GM12878 (cell line): ENCODE results near the gene FAM118A.
"Not testable (repeated sequence)": the region's sequence is repeated elsewhere in the genome, so short reads cannot be mapped to it uniquely, and the experiment has no call there.

Experiments
- CREM ChIP-seq: IDR thresholded peaks from 2 replicates; pipeline ENCODE4 v1.6.1; 2014; ENCODE audit warnings: antibody characterized with exemption, low read depth
- CUX1 ChIP-seq: IDR thresholded peaks from 2 replicates; pipeline ENCODE4 v1.6.1; 2012; ENCODE audit warnings: improper control_type of control experiment, low read depth, low read length; ENCODE audit not compliant: insufficient replicate concordance
- DPF2 ChIP-seq: fragments of 450-650 bp; IDR thresholded peaks from 2 replicates; pipeline ENCODE4 v1.6.1; 2017; ENCODE audit warnings: mild to moderate bottlenecking
- EZH2 ChIP-seq: IDR thresholded peaks from 2 replicates; pipeline ENCODE4 v1.6.1; 2012; ENCODE audit warnings: low read depth, mild to moderate bottlenecking, control low read depth, inconsistent platforms, low read length, borderline replicate concordance; ENCODE audit not compliant: control insufficient read depth
- NFYB ChIP-seq: IDR thresholded peaks from 2 replicates; pipeline ENCODE4 v1.6.1; 2011; ENCODE audit warnings: low read depth, mild to moderate bottlenecking, low read length, improper control_type of control experiment, moderate library complexity; ENCODE audit not compliant: insufficient read depth
- POLR2A ChIP-seq: IDR thresholded peaks from 2 replicates; pipeline ENCODE4 v1.6.1; 2011; ENCODE audit warnings: low read depth, mild to moderate bottlenecking, low read length
- POLR2AphosphoS5 ChIP-seq: IDR thresholded peaks from 2 replicates; pipeline ENCODE4 v1.6.1; 2011; ENCODE audit warnings: mild to moderate bottlenecking, low read length, inconsistent platforms
- RELA ChIP-seq: fragments of 450-650 bp; IDR thresholded peaks from 2 replicates; pipeline ENCODE4 v1.8.0; 2014; ENCODE audit warnings: borderline replicate concordance; ENCODE audit not compliant: partially characterized antibody
- USF1 ChIP-seq: IDR thresholded peaks from 2 replicates; pipeline ENCODE4 v1.6.1; 2011; ENCODE audit warnings: borderline replicate concordance, low read depth, mild to moderate bottlenecking, moderate library complexity, mixed read lengths, low read length; ENCODE audit not compliant: insufficient read depth; ENCODE audit errors: extremely low read length
- TF ChIP-seq, protein P1 (sequence below), 3 experiments: IDR thresholded peaks in 2 of 3; conservative IDR thresholded peaks in 1 of 3; 2 replicates each; pipeline ENCODE4 v1.5.1; 2011; ENCODE audit warnings: low read depth in 3 of 3, low read length in 3 of 3, mild to moderate bottlenecking in 3 of 3, control low read depth in 2 of 3, moderate library complexity in 2 of 3, inconsistent platforms in 1 of 3, mixed read lengths in 1 of 3; ENCODE audit not compliant: control insufficient read depth in 2 of 3, insufficient read depth in 1 of 3; ENCODE audit errors: extremely low read depth in 1 of 3
- TF ChIP-seq, protein P2 (sequence below): IDR thresholded peaks from 2 replicates; pipeline ENCODE4 v1.6.1; 2011; ENCODE audit warnings: low read depth, low read length, improper control_type of control experiment, borderline replicate concordance

DNA sequence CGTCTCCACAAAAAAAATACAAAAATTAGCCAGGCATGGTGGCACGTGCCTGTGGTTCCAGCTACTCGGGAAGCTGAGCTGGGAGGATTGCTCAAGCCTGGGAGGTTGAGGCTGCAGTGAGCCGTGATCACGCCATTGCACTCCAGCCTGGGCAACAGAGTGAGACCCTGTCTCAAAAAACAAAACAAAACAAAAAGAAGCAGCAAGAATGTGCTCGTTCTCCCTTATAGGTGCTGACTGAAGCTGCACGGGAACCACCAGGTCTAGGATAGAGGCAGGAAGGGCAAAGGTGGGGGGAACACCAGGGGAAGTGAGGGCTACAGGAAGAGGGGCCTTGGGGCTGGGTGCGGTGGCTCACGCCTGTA, 49.4 kb upstream of the FAM118A start:
- TF ChIP-seq, protein P1, sequence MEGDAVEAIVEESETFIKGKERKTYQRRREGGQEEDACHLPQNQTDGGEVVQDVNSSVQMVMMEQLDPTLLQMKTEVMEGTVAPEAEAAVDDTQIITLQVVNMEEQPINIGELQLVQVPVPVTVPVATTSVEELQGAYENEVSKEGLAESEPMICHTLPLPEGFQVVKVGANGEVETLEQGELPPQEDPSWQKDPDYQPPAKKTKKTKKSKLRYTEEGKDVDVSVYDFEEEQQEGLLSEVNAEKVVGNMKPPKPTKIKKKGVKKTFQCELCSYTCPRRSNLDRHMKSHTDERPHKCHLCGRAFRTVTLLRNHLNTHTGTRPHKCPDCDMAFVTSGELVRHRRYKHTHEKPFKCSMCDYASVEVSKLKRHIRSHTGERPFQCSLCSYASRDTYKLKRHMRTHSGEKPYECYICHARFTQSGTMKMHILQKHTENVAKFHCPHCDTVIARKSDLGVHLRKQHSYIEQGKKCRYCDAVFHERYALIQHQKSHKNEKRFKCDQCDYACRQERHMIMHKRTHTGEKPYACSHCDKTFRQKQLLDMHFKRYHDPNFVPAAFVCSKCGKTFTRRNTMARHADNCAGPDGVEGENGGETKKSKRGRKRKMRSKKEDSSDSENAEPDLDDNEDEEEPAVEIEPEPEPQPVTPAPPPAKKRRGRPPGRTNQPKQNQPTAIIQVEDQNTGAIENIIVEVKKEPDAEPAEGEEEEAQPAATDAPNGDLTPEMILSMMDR (IDR thresholded peaks at IDR 0.05 in 2 of 3, conservative IDR thresholded peaks at IDR 0.05 in 1 of 3; ENCODE audit: control insufficient read depth in 2 of 3, extremely low read depth in 1 of 3, insufficient read depth in 1 of 3, low read depth in 3 of 3, low read length in 3 of 3) = not testable (repeated sequence)
- not testable (repeated sequence) for TF ChIP-seq DPF2, EZH2, CREM, USF1, POLR2A, CUX1, POLR2AphosphoS5, RELA, NFYB
- TF ChIP-seq, protein P2, sequence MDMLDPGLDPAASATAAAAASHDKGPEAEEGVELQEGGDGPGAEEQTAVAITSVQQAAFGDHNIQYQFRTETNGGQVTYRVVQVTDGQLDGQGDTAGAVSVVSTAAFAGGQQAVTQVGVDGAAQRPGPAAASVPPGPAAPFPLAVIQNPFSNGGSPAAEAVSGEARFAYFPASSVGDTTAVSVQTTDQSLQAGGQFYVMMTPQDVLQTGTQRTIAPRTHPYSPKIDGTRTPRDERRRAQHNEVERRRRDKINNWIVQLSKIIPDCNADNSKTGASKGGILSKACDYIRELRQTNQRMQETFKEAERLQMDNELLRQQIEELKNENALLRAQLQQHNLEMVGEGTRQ = not testable (repeated sequence)
